Measurements from ENCODE around the gene FAM153A. TPM values are rescaled to one million over a fixed set of nuclear protein-coding genes. Genes with fewer than 3 reads are reported as not detected.
A peak's percentile ranks its signal among the peaks of the same experiment; 100 is the strongest.
"Not testable (repeated sequence)": the region's sequence is repeated elsewhere in the genome, so short reads cannot be mapped to it uniquely, and the experiment has no call there.

The FAM153A gene
- polyA plus RNA-seq (2012; ENCODE audit: low read depth, missing spikeins): 0.01 TPM

DNA sequence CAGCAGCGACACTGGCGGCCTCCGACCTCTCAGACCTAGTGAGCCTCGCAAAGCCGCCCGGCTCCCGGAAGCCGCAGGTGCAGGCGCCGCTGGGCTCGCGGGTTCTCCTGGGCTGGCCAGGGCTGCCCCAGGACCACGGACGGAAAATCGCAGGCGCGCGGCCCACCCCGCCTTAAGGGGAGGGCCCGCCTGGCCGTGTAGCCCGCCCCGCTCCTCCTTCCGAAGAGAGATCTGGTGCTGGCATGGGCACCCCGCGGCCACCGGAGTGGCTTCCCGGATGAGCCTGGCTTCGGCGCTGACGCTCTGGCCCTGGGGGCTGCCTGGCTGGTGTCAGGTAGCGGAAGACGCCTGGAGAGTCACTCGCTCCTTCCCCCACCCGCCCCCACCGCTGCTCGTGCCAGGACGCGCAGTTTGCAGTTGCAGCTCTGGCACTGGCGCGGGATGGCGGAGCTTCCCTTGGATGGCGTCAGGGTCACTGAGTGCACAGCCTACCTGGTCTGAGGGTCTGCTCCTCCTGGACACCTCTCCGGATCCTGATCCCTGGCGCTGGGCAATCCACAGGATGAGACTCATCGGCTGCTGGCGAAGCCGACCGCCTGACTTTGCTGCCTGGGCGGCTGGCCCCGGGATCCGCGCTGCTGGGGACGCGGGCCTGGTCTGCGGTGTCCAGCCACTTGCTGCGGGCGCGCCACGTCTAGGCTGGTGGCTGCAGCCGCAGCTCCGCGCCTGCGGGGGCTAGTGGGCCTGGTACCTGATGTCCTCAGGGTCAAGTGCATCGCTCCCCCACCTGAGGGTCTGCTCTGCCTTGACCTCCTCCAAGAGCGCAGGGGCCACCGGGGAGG lies at the start of gene FAM153A:
Gene FAM153A (minus strand): TSS at position 108 of the 842 bp plus-strand sequence.
- FAIRE-seq; DNase-seq (ENCODE audit: insufficient read length, low spot score): not testable (repeated sequence)

- not testable (repeated sequence) for FAIRE-seq; DNase-seq (ENCODE audit: insufficient read length, low spot score)
These were observed 49.6 kb upstream of the FAM153A start for GRCh38 chr5:177832287-177832686.

DNA sequence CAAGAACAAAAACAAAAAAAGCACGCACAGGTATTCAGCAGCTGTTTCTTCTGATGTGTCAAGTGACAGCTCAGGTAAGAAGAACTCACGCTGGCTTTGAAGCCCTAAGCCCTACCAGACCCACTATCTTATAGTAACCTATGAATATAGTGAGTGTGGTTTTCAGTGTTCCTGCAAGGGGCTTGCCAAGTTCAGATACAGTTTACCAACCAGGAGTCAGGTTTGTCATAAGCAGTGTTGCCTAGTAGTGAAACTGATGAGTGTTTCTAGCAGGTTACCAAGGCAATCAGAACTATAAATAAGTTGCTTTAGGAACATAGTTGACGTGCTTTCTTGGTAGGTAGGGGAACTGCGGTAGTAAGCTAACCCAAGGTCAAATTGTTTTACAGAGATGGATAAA lies 43.4 kb upstream of the FAM153A start:
- not testable (repeated sequence) for DNase-seq (ENCODE audit: insufficient read length, low spot score); FAIRE-seq

GRCh38 chr5:177824776-177825175 lies 42.1 kb upstream of the FAM153A start:
- not testable (repeated sequence) for DNase-seq (ENCODE audit: insufficient read length, low spot score); FAIRE-seq

GRCh38 chr5:177822489-177822888 lies 39.8 kb upstream of the FAM153A start:
- FAIRE-seq: not testable (repeated sequence)

DNA sequence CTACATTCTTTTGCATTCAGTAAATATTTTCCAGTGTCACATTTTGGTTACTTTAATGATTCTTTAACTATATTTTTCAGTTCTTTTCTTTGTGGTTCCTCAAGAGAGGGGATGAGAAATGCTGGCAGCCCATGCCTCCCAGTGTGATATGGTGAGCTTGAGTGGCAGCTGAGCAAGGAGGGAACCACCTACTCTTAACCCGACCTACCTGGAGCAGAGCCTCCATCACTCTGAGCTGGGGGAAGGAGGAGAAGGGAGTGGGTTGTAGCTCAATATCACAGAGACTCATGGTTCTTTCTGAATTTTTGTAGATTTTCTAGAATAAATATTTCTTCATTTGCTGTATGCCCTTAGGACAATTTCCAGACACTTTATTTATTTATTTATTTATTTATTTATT lies 37.0 kb upstream of the FAM153A start:
- not testable (repeated sequence) for FAIRE-seq; DNase-seq (ENCODE audit: insufficient read length, low spot score)

More at GRCh38 chr5:177822489-177822888, 39.8 kb upstream of the FAM153A start:
- DNase-seq (ENCODE audit: insufficient read length, low spot score): not testable (repeated sequence)

DNA sequence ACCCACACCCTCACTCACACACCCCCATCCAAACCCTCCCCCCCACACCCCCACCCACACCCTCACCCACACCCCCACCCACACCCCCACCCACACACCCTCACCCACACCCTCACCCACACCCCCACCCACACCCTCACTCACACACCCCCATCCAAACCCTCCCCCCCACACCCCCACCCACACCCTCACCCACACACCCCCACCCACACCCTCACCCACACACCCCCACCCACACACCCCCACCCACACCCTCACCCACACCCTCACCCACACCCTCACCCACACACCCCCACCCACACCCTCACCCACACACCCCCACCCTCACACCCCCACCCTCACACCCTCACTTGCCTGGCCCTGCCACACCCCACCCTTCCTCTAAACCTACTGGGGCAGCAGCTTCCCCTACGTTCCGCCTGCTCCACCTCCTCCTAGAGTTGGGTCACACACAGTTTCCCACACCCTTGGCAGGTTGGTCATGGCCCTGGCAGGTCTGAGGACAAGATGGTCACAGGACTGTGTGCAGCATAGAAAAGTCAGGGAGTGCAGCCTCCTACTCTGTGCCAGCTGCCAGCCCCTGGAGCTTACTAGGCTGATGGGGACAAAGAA lies 30.2 kb upstream of the FAM153A start:
- not testable (repeated sequence) for DNase-seq (ENCODE audit: insufficient read length, low spot score); FAIRE-seq

- FAIRE-seq; DNase-seq (ENCODE audit: insufficient read length, low spot score): not testable (repeated sequence)
These were observed 29.6 kb upstream of the FAM153A start for GRCh38 chr5:177812160-177812743.

DNA sequence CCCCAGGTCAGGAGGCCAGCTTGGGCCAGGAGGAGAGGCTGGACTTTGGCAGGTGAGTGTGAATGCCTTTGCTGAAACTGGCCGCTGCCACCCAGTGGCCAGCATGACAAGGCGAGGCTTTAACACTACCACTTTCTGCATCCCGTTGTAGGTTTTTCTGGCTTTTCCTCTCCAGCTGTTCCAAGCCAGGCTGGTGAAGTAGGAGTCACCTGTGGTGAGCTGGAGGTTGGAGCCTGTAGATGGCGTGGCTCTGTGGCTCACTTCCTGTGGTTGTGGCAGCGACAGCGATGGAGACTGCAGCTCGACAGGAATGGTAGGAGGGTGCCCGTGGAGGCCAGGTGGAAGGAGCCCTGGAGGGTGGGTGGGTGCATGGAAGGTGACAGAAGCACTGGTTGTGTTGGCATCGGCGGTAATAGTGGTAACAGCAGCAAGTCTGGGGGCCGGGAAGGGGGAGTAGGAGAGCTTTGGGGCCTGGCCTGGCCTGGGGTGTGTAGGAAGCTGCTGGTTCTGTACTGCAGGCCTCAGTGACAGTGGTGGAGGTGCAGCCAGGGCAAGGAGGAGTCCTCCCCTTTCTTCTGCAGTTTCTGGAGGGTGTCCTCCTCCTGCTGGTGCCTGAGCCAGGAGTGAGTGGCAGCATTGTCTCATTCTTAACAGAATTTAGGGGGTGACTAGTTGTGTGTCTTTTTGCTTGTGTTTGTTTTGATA lies 26.7 kb upstream of the FAM153A start:
- not testable (repeated sequence) for DNase-seq (ENCODE audit: insufficient read length, low spot score)
- peak; percentile 61 for FAIRE-seq

GRCh38 chr5:177808420-177808819 lies 25.7 kb upstream of the FAM153A start:
- not testable (repeated sequence) for DNase-seq (ENCODE audit: insufficient read length, low spot score); FAIRE-seq

- DNase-seq (ENCODE audit: insufficient read length, low spot score); FAIRE-seq: not testable (repeated sequence)
These were observed 24.6 kb upstream of the FAM153A start for GRCh38 chr5:177807265-177807664.

- not testable (repeated sequence) for FAIRE-seq; DNase-seq (ENCODE audit: insufficient read length, low spot score)
These were observed 18.7 kb upstream of the FAM153A start for GRCh38 chr5:177801427-177801826.

- FAIRE-seq; DNase-seq (ENCODE audit: insufficient read length, low spot score): not testable (repeated sequence)
These were observed 15.6 kb upstream of the FAM153A start for GRCh38 chr5:177798237-177798840.

DNA sequence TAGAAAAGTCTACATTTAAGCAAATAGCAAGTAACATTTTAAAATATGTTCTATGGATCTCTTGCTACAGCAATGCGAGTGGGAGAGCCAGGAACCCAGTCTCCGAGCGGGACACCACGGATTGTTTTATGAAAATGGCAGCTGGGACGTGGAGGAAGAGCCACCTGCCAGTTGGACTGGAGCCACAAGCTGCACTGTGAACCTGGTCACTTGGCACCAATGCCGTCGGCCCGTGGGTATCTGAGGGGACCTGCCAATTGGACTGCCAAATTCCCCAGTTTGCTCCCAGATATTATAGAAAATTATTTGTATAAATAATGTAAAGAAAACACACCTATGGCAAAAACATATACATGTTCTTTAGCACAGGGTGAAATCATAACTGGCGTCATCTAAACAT lies 10.6 kb upstream of the FAM153A start:
- not testable (repeated sequence) for FAIRE-seq

GRCh38 chr5:177791649-177792048 lies 8.9 kb upstream of the FAM153A start:
- not testable (repeated sequence) for DNase-seq (ENCODE audit: insufficient read length, low spot score); FAIRE-seq

More for the DNA sequence above, 10.6 kb upstream of the FAM153A start:
- not testable (repeated sequence) for DNase-seq (ENCODE audit: insufficient read length, low spot score)

DNA sequence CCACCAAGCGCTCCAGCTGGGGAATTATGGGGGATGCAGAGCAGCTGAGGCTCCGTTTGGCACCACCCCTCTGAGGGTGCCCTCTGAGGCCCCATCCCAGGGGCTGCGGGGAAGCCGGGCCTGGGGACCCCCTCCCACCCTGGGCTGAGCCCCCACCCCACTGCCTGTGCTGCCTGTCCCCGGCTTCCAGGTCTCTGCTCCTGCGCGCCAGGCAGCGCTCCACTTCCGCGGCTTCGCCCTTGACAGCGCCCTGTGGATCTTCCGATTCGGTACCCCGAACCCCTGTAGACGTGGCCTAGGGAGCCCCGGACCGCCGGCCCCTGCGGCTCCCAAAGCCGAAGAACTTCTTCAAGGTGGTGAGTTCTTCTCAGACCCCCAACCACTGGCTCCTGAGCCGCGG lies 530 bp downstream of the FAM153A start:
- not testable (repeated sequence) for FAIRE-seq

GRCh38 chr5:177771206-177771605 lies 11.5 kb downstream of the FAM153A start:
- FAIRE-seq; DNase-seq (ENCODE audit: insufficient read length, low spot score): not testable (repeated sequence)

More for the DNA sequence above, 530 bp downstream of the FAM153A start:
- not testable (repeated sequence) for DNase-seq (ENCODE audit: insufficient read length, low spot score)

DNA sequence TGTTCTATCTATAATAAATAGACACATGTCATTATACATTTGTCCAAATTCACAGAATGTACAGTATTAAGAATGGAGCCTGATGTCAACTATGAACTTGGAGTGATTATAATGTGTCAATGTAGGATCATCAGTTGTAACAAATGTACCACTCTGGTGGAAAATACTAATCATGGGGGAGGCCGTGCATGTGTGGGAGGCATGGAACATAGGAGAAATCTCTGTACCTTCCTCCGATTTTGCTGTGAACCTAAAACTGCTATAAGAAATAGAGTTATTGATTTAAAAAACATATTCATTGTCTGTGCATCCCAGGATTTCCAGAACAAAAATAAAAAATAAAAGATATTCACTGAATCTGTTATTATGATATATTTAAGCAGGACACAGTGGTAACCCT lies 12.1 kb downstream of the FAM153A start:
- DNase-seq (ENCODE audit: insufficient read length, low spot score); FAIRE-seq: not testable (repeated sequence)

All from GM12891 (cell line).